ENCODE measurements around the gene PRR22. TPM values are rescaled to one million over a fixed set of nuclear protein-coding genes. Genes with fewer than 3 reads are reported as not detected.

PRR22 gene
- total RNA-seq, 1 experiment from 2014 or later = 13.5 TPM

GRCh38 chr19:5799247-5800241, 15.0 kb upstream of the PRR22 start:
- no TSS peak for BruUV-seq (replicated peaks)
- intact Hi-C loops (cut with micrococcal nuclease) = no loop called here

More at GRCh38 chr19:5799247-5800241, 15.0 kb upstream of the PRR22 start:
- no peak for DNase-seq (ENCODE audit: low read depth, low spot score)
- H3K36me3 ChIP-seq (ENCODE audit: control insufficient read depth in 1 of 2, insufficient read depth in 2 of 2, low read length in 2 of 2) = no peaks in the 10 kb centered on the region
- H3K27ac ChIP-seq (ENCODE audit: low read depth, low read length) = no peak overlapping the region
- no peak overlapping the region for H3K9ac ChIP-seq (ENCODE audit: low read length)
- no peak for ATAC-seq
- no peaks in the 10 kb centered on the region for H4K20me1 ChIP-seq (ENCODE audit: insufficient read depth)
- ChIA-PET POLR2A (interaction anchor here (0.9 kb wide), 1 partner anchor 28 kb away, joined by 3 read pairs; no protein-coding TSS in a partner anchor), CTCF (no interaction called here), RAD21 (ENCODE audit: low non-redundant PET in 1 of 2, low total read pairs in 2 of 2, uncharacterized antibody in 2 of 2, unreplicated experiment in 2 of 2) (no interaction called here)
- no peak for TF ChIP-seq ZNF274 (IDR thresholded peaks at IDR 0.05; ENCODE audit: low read depth, low read length)
- no peak for TF ChIP-seq FOSL1 (IDR thresholded peaks at IDR 0.05; ENCODE audit: low read depth)
- TF ChIP-seq POLR2AphosphoS5 (IDR thresholded peaks at IDR 0.05; ENCODE audit: low read depth, low read length) = no peak
- TF ChIP-seq ATF3 (IDR thresholded peaks at IDR 0.05) = no peak
- TF ChIP-seq ZFX (IDR thresholded peaks at IDR 0.05) = no peak
- no peak for TF ChIP-seq CBX3 (IDR thresholded peaks at IDR 0.05; ENCODE audit: low read depth)
- TF ChIP-seq RAD21 (IDR thresholded peaks at IDR 0.05; ENCODE audit: low read depth) = no peak
- TF ChIP-seq SRF (IDR thresholded peaks at IDR 0.05; ENCODE audit: low read depth) = no peak
- TF ChIP-seq CEBPB (IDR thresholded peaks at IDR 0.05; ENCODE audit: low read depth) = no peak
- no peak for TF ChIP-seq YY1 (IDR thresholded peaks at IDR 0.05; ENCODE audit: extremely low read depth, insufficient replicate concordance, low read depth, low read length)
- TF ChIP-seq REST (IDR thresholded peaks at IDR 0.05; ENCODE audit: low read depth) = no peak
- no peak for TF ChIP-seq SP1 (IDR thresholded peaks at IDR 0.05; ENCODE audit: low read depth)
- TF ChIP-seq CTCF (IDR thresholded peaks at IDR 0.05 in 2 of 3, conservative IDR thresholded peaks at IDR 0.05 in 1 of 3; ENCODE audit: borderline replicate concordance in 1 of 3, insufficient read depth in 1 of 3, low read depth in 2 of 3, low read length in 2 of 3) = no peak
- no peak for TF ChIP-seq EZH2 (IDR thresholded peaks at IDR 0.05)
- TF ChIP-seq ZBTB33 (IDR thresholded peaks at IDR 0.05; ENCODE audit: extremely low read depth, insufficient replicate concordance, low read length) = no peak
- TF ChIP-seq EGR1 (IDR thresholded peaks at IDR 0.05; ENCODE audit: low read depth) = no peak
- no peak for TF ChIP-seq MAX (IDR thresholded peaks at IDR 0.05)
- no peak overlapping the region for H2AFZ ChIP-seq (ENCODE audit: low read depth, low read length, poor library complexity, severe bottlenecking)
- no peak overlapping the region for H3K4me2 ChIP-seq (ENCODE audit: low read length)
- H3K4me1 ChIP-seq (ENCODE audit: control insufficient read depth in 1 of 2, insufficient read depth in 2 of 2, low read length in 2 of 2) = peaks cover 4 to 15% of the 10 kb centered on the region in 2 experiments
- no peaks in the 10 kb centered on the region for H3K27me3 ChIP-seq (ENCODE audit: insufficient read depth, low read length)
- no peaks in the 10 kb centered on the region for H3K79me2 ChIP-seq (ENCODE audit: insufficient read depth, low read length)
- H3K4me3 ChIP-seq (replicated peaks in 1 of 2; ENCODE audit: low read depth in 1 of 2, low read length in 2 of 2) = no peak overlapping the region
- no peaks in the 10 kb centered on the region for H3K9me2 ChIP-seq (ENCODE audit: insufficient read depth)
- no peaks in the 10 kb centered on the region for H3K9me3 ChIP-seq (ENCODE audit: control insufficient read depth in 1 of 2, insufficient read depth in 1 of 2, low read depth in 1 of 2, low read length in 2 of 2)

Measured in HCT116 (cell line).